ENCODE measurements around the gene NSUN3. TPM values are rescaled to one million over a fixed set of nuclear protein-coding genes. Genes with fewer than 3 reads are reported as not detected.
"Not testable (repeated sequence)": the region's sequence is repeated elsewhere in the genome, so short reads cannot be mapped to it uniquely, and the experiment has no call there.

The NSUN3 gene
- total RNA-seq, 1 donor from 2014 or later: 20.8 TPM

DNA sequence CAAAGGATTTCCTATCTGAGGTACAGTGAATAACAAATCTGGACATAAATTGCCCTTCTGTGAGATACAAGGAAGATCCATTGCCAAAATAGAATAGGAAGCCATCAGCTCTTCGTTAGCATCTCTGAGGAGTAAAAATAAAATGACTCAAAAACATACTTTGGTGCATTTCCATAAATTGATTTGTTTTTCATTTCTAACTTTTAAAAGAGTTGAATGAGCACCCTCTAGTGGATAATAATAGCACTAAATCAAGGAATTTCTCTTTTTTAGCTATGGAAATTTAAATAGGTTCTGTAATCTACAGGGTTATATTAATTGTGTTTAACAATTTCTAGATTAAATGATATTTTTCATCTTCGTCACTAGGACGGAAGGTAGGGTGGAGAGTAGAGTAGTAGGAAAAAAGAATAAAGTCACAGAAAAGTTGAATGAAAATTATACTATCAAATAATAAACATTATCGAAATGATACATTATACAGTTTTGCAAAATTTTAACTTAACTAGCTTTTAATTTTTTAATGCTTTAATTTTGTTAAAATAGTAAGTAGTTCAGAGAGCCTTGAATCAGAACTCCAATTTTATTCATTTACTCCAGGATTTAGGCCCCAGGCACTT, 6.4 kb downstream of the NSUN3 start:
- TF ChIP-seq, protein P1, sequence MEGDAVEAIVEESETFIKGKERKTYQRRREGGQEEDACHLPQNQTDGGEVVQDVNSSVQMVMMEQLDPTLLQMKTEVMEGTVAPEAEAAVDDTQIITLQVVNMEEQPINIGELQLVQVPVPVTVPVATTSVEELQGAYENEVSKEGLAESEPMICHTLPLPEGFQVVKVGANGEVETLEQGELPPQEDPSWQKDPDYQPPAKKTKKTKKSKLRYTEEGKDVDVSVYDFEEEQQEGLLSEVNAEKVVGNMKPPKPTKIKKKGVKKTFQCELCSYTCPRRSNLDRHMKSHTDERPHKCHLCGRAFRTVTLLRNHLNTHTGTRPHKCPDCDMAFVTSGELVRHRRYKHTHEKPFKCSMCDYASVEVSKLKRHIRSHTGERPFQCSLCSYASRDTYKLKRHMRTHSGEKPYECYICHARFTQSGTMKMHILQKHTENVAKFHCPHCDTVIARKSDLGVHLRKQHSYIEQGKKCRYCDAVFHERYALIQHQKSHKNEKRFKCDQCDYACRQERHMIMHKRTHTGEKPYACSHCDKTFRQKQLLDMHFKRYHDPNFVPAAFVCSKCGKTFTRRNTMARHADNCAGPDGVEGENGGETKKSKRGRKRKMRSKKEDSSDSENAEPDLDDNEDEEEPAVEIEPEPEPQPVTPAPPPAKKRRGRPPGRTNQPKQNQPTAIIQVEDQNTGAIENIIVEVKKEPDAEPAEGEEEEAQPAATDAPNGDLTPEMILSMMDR (IDR thresholded peaks at IDR 0.05): peak; percentile 74
- peaks cover 51% of the 10 kb centered on the region for H3K4me1 Mint-ChIP-seq
- H3K27ac Mint-ChIP-seq: no peak overlapping the region
- peaks cover 57% of the 10 kb centered on the region for H3K36me3 Mint-ChIP-seq (ENCODE audit: low read depth)
- POLR2A ChIA-PET: interaction anchor here (0.7 kb wide), 1 partner anchor 68 kb away, joined by 3 read pairs; no protein-coding TSS in a partner anchor
- H3K27me3 Mint-ChIP-seq: no peaks in the 10 kb centered on the region
- CTCF ChIA-PET: interaction anchor here (0.8 to 2.5 kb wide), 13 partner anchors 8 to 227 kb away, joined by 3 to 29 read pairs (median 3); no protein-coding TSS in a partner anchor
- H3K4me3 Mint-ChIP-seq: no peak overlapping the region
- intact Hi-C loops (cut with micrococcal nuclease): loop anchor here (1.0 kb wide), 1 partner anchor 65 kb away; no protein-coding TSS in a partner anchor
- ATAC-seq (ENCODE audit: low read depth) (no peak), DNase-seq (no peak)
- H3K9me3 Mint-ChIP-seq: peaks cover 3% of the 10 kb centered on the region

DNA sequence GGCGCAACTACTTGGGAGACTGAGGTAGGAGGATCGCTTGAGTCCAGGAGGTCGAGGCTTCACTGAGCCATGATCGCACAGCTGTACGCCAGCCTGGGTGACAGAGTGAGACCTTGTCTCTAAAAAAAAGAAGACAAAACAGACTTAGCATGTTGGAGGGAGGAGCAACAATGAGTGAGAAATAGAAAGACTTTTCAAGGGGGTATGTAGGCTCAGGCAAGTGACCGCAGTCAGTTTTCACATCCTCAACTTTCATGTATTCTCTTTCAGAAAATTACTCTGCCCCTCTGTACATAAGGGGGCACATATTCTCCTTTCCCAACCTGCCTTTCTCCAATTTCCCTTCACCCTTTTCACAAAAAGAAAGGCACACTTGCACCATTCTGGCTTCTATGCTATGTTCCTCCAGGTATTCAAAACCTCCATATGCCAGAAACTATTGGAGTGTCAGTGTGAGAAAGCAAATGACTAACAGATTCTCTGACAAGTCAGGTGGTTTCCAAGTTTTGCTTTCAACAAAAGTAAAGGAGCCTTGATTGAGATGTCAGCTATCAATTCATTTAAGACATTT, 7.6 kb downstream of the NSUN3 start:
- Mint-ChIP-seq H3K9me3 (peaks cover 3% of the 10 kb centered on the region), H3K27me3 (no peaks in the 10 kb centered on the region), H3K27ac (no peak overlapping the region), H3K36me3 (ENCODE audit: low read depth) (peaks cover 56% of the 10 kb centered on the region), H3K4me3 (no peak overlapping the region), H3K4me1 (peaks cover 51% of the 10 kb centered on the region)
- TF ChIP-seq, protein P1 (IDR thresholded peaks at IDR 0.05): no peak
- POLR2A ChIA-PET: no interaction called here
- ATAC-seq (ENCODE audit: low read depth) (no peak), DNase-seq (no peak)
- intact Hi-C loops (cut with micrococcal nuclease): no loop called here
- CTCF ChIA-PET: interaction anchor here (0.6 to 2.5 kb wide), 4 partner anchors 66 to 94 kb away, joined by 3 to 29 read pairs (median 6); no protein-coding TSS in a partner anchor

DNA sequence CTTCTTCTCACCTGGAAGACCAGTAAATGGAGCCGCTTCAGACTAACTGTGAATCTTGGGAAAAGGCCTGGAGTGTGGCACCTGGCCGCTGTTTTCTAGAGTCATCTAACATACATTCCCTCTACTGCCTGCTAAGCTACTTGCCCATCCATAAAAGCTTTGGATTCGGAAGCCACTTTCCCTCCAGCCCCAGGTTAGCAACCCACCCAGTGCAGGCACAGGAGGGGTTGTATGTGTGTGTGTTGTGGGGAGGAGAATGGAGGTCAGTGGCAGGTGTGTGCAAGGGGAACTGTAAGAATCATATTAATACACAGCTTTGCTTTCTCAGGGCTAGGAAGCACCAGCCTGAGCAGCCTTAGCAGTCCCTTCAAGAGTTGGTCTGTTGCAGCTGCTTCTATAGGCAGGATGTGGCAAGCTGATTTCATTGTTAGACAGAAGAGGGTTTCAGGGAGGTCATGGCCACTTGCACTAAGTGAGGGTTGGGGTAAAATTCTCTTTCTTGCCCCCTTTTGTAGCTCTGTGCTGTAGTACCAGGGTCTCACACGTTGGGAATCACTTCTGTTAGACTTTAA, 8.9 kb downstream of the NSUN3 start:
- intact Hi-C loops (cut with micrococcal nuclease): no loop called here
- peaks cover 62% of the 10 kb centered on the region for H3K36me3 Mint-ChIP-seq (ENCODE audit: low read depth)

DNA sequence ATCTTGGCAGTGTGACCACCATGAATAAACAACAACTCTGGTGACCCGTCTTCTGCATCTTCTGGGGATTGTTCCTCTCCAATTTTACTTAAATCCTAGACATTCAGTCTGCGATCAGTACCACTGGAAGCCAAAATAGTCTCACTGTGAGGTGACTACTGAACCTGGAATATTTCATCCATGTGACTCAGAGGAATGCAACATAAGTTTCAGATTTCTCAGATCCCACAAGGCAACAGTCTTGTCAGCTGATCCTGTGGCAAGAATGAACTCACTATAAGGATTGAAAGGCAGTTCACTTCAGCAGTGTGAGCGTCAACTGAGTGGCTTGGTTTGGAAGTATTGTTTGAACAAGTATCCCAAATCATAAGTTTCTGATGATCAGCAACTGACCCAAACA, 13.2 kb downstream of the NSUN3 start:
- Mint-ChIP-seq H3K27me3 (no peaks in the 10 kb centered on the region), H3K27ac (no peak overlapping the region), H3K36me3 (ENCODE audit: low read depth) (peaks cover 60% of the 10 kb centered on the region), H3K9me3 (peaks cover 3% of the 10 kb centered on the region), H3K4me3 (no peak overlapping the region), H3K4me1 (peaks cover 61% of the 10 kb centered on the region)
- intact Hi-C loops (cut with micrococcal nuclease): no loop called here
- CTCF ChIA-PET: no interaction called here
- no peak for DNase-seq
- TF ChIP-seq, protein P1 (IDR thresholded peaks at IDR 0.05): no peak
- ATAC-seq (ENCODE audit: low read depth): no peak
- POLR2A ChIA-PET: no interaction called here

More for the DNA sequence above, 8.9 kb downstream of the NSUN3 start:
- Mint-ChIP-seq H3K4me1 (peaks cover 41% of the 10 kb centered on the region), H3K4me3 (no peak overlapping the region), H3K9me3 (peaks cover 3% of the 10 kb centered on the region), H3K27ac (no peak overlapping the region), H3K27me3 (no peaks in the 10 kb centered on the region)
- DNase-seq: no peak
- TF ChIP-seq, protein P1 (IDR thresholded peaks at IDR 0.05): no peak
- CTCF ChIA-PET: no interaction called here
- POLR2A ChIA-PET: interaction anchor here (1.4 kb wide), 1 partner anchor 9 kb away, joined by 4 read pairs; the partner anchor contains the start of genes DHFR2 and NSUN3
- no peak for ATAC-seq (ENCODE audit: low read depth)

DNA sequence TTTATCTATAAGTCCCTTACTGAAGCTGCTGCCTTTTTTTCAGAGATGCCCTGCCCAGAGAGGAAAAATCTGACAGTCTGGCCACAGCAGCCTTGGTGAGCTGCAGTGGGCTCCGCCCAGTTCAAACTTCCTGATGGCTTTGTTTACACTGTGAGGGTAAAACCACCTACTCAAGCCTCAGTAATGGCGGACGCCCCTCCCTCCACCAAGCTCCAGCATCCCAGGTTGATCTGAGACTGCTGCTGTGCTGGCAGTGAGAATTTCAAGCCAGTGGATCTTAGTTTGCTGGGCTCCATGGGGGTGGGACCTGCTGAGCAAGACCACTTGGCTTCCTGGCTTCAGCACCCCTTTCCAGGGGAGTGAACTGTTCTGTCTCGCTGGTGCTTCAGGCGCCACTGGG, 17.7 kb downstream of the NSUN3 start:
- H3K9me3 Mint-ChIP-seq; intact Hi-C loops (cut with micrococcal nuclease); ATAC-seq (ENCODE audit: low read depth); H3K27me3 Mint-ChIP-seq; POLR2A ChIA-PET; H3K27ac Mint-ChIP-seq; CTCF ChIA-PET; DNase-seq; H3K4me3 Mint-ChIP-seq: not testable (repeated sequence)
- peaks cover 43% of the 10 kb centered on the region for H3K4me1 Mint-ChIP-seq
- peaks cover 55% of the 10 kb centered on the region for H3K36me3 Mint-ChIP-seq (ENCODE audit: low read depth)

All from activated B cell treated with CpG ODN at 0.5 μM for 24 hours (primary cell).